Fibroblast of gingiva (primary cell): Measurements from ENCODE around the gene THADA.
"Not testable (repeated sequence)": the region's sequence is repeated elsewhere in the genome, so short reads cannot be mapped to it uniquely, and the experiment has no call there.

Experiments
- DNase-seq: peaks from one replicate; pipeline ENCODE4 v3.0.0-alpha.2; 2011; ENCODE audit warnings: low read depth

Gene THADA

GRCh38 chr2:43605079-43605655 is 9.3 kb upstream of the THADA start:
- DNase-seq, result peak; percentile 76

GRCh38 chr2:43604674-43605073 is 8.8 kb upstream of the THADA start:
- no peak for DNase-seq

- DNase-seq, result not testable (repeated sequence)
These were observed 4.8 kb upstream of the THADA start for GRCh38 chr2:43600596-43600995.

- DNase-seq, result no peak
These were observed 963 bp downstream of the THADA start for GRCh38 chr2:43594875-43595274.

- no peak for DNase-seq
These were observed 2.6 kb downstream of the THADA start for GRCh38 chr2:43593254-43593653.

GRCh38 chr2:43592443-43592842 is 3.4 kb downstream of the THADA start:
- DNase-seq, result peak; percentile 16

GRCh38 chr2:43585708-43586107 is 10.1 kb downstream of the THADA start:
- no peak for DNase-seq

GRCh38 chr2:43579275-43579981 is 16.4 kb downstream of the THADA start:
- DNase-seq, result no peak

- peak; percentile 75 for DNase-seq
These were observed 18.6 kb downstream of the THADA start for GRCh38 chr2:43576981-43577892.

GRCh38 chr2:43572244-43572643 is 23.6 kb downstream of the THADA start:
- DNase-seq, result no peak

- DNase-seq, result no peak
These were observed 25.9 kb downstream of the THADA start for GRCh38 chr2:43569921-43570320.

- DNase-seq, result no peak
These were observed 27.6 kb downstream of the THADA start for GRCh38 chr2:43568228-43568627.

- no peak for DNase-seq
These were observed 29.4 kb downstream of the THADA start for GRCh38 chr2:43566461-43566729.

GRCh38 chr2:43563679-43564078 is 32.2 kb downstream of the THADA start:
- DNase-seq, result no peak

GRCh38 chr2:43560231-43560547 is 35.6 kb downstream of the THADA start:
- DNase-seq, result no peak

GRCh38 chr2:43559391-43560230 is 36.2 kb downstream of the THADA start:
- DNase-seq, result no peak

GRCh38 chr2:43557196-43557595 is 38.6 kb downstream of the THADA start:
- DNase-seq, result no peak

GRCh38 chr2:43556256-43556655 is 39.6 kb downstream of the THADA start:
- no peak for DNase-seq

- DNase-seq, result no peak
These were observed 42.4 kb downstream of the THADA start for GRCh38 chr2:43553341-43553855.

GRCh38 chr2:43551990-43552389 is 43.8 kb downstream of the THADA start:
- DNase-seq, result no peak

- DNase-seq, result not testable (repeated sequence)
These were observed 47.5 kb downstream of the THADA start for GRCh38 chr2:43548381-43548780.

- peak; percentile 55 for DNase-seq
These were observed 53.4 kb downstream of the THADA start for GRCh38 chr2:43542285-43542933.
